Caki2 (cell line): ENCODE results near the gene ZFYVE19. TPM values are rescaled to one million over a fixed set of nuclear protein-coding genes. Genes with fewer than 3 reads are reported as not detected.

ENCODE experiments used
- DNase-seq: peaks from one replicate; pipeline ENCODE4 v3.0.0-alpha.2; 2015; ENCODE audit warnings: low read depth
- in situ Hi-C: cut with HindIII; loops from 2 replicates; pipeline ENCODE4 v1.10.0; 2016; ENCODE audit warnings: low sequenced_read_pairs, low pct_unique_long_range_greater_than_20kb, mixed read lengths
- total RNA-seq: library from RNA; depleted of rRNA; stranded (reverse); fragments of >200 nt; shearing (Covaris generic); gene quantifications from 2 replicates; pipeline ENCODE4 v1.2.3, GENCODE V29; 2014; ENCODE audit warnings: low replicate concordance; rRNA removed

The ZFYVE19 gene
- 88.7 and 100 TPM in 2 replicates for total RNA-seq

GRCh38 chr15:40807028-40807887 lies at the start of gene ZFYVE19, which contains the start of gene DNAJC17:
Gene ZFYVE19 (plus strand): TSS chr15:40807089. CDS start chr15:40807590, 501 bp downstream.
Gene DNAJC17 (minus strand): TSS chr15:40807473. CDS start chr15:40807446, 27 bp downstream.
- in situ Hi-C loops, result no loop called here
- DNase-seq, result peak; percentile 92

- DNase-seq, result no peak
- in situ Hi-C loops, result no loop called here
Measured at GRCh38 chr15:40759961-40760360, 46.9 kb upstream of the ZFYVE19 start.

GRCh38 chr15:40762919-40763800 lies 43.7 kb upstream of the ZFYVE19 start:
- peak; percentile 79 for DNase-seq
- in situ Hi-C loops, result no loop called here

GRCh38 chr15:40763801-40764628 lies 42.9 kb upstream of the ZFYVE19 start, which contains the start of gene GCHFR:
Gene GCHFR (plus strand): TSS chr15:40764068. CDS start chr15:40764181, 113 bp downstream.
- peak; percentile 88 for DNase-seq
- in situ Hi-C loops, result no loop called here

- no peak for DNase-seq
- in situ Hi-C loops, result no loop called here
Measured at GRCh38 chr15:40764629-40765103, 42.2 kb upstream of the ZFYVE19 start.

- in situ Hi-C loops, result no loop called here
- no peak for DNase-seq
Measured at GRCh38 chr15:40766194-40766815, 40.6 kb upstream of the ZFYVE19 start.

- in situ Hi-C loops, result no loop called here
- peak; percentile 53 for DNase-seq
Measured at GRCh38 chr15:40766906-40767837, 39.7 kb upstream of the ZFYVE19 start.

- no peak for DNase-seq
- in situ Hi-C loops, result no loop called here
Measured at GRCh38 chr15:40767838-40768500, 38.9 kb upstream of the ZFYVE19 start.

GRCh38 chr15:40768521-40769273 lies 38.2 kb upstream of the ZFYVE19 start:
- DNase-seq, result peak; percentile 41
- in situ Hi-C loops, result no loop called here

GRCh38 chr15:40769274-40770146 lies 37.4 kb upstream of the ZFYVE19 start, which contains the start of gene C15orf62:
Gene C15orf62 (plus strand): TSS chr15:40769980. CDS start chr15:40770496, 516 bp downstream.
- in situ Hi-C loops, result no loop called here
- DNase-seq, result peak; percentile 94

- no peak for DNase-seq
- in situ Hi-C loops, result no loop called here
Measured at GRCh38 chr15:40770147-40770721, 36.7 kb upstream of the ZFYVE19 start.

- in situ Hi-C loops, result no loop called here
- no peak for DNase-seq
Measured at GRCh38 chr15:40771242-40771641, 35.6 kb upstream of the ZFYVE19 start.

- no peak for DNase-seq
- in situ Hi-C loops, result no loop called here
Measured at GRCh38 chr15:40772014-40772413, 34.9 kb upstream of the ZFYVE19 start.

GRCh38 chr15:40773496-40773895 lies 33.4 kb upstream of the ZFYVE19 start:
- in situ Hi-C loops, result no loop called here
- DNase-seq, result no peak
